Activated CD8-positive, alpha-beta memory T cell treated with anti-CD3 and anti-CD28 coated beads for 1 hour (primary cell): ENCODE measurements around the gene FGFRL1.

Experiments
- DNase-seq, 2 donors: peaks; one replicate each; pipeline ENCODE4 v3.0.0-alpha.2; 2020; ENCODE audit warnings: low read depth in 1 of 2; ENCODE audit errors: extremely low read depth in 1 of 2

Gene FGFRL1

GRCh38 chr4:1062419-1062818, 51.0 kb downstream of the FGFRL1 start:
- no peak for DNase-seq

GRCh38 chr4:1065732-1066131, 54.3 kb downstream of the FGFRL1 start:
- no peak for DNase-seq

GRCh38 chr4:1069394-1069793, 58.0 kb downstream of the FGFRL1 start:
- DNase-seq, result no peak

- no peak for DNase-seq
These were observed 61.5 kb downstream of the FGFRL1 start for GRCh38 chr4:1072830-1073446.

GRCh38 chr4:1074077-1074476, 62.7 kb downstream of the FGFRL1 start:
- DNase-seq, result no peak

GRCh38 chr4:1075225-1075624, 63.8 kb downstream of the FGFRL1 start:
- DNase-seq, result no peak

GRCh38 chr4:1075809-1076699, 64.6 kb downstream of the FGFRL1 start:
- DNase-seq, result no peak
